ENCODE results near the gene BMPER. TPM values are rescaled to one million over a fixed set of nuclear protein-coding genes. Genes with fewer than 3 reads are reported as not detected.

Gene BMPER
- polyA plus RNA-seq, 1 experiment: 8.8 TPM

GRCh38 chr7:34070511-34071323, 165.4 kb downstream of the BMPER start:
- ChIA-PET POLR2A (interaction anchor here (0.5 to 0.6 kb wide), 4 partner anchors 9 to 88 kb away, joined by 3 to 6 read pairs (median 4); no protein-coding TSS in a partner anchor), CTCF (interaction anchor here (0.9 to 1.5 kb wide), 5 partner anchors 12 to 736 kb away, joined by 3 to 4 read pairs (median 3); no protein-coding TSS in a partner anchor)
- no peaks in the 10 kb centered on the region for H3K27me3 ChIP-seq (ENCODE audit: control insufficient read depth, insufficient read depth, low read length)
- no peak overlapping the region for H3K4me3 ChIP-seq (ENCODE audit: low read depth, low read length)
- no peak for DNase-seq (ENCODE audit: low read depth)
- H3K36me3 ChIP-seq (ENCODE audit: control insufficient read depth, insufficient read depth, low read length): no peaks in the 10 kb centered on the region; the same call in 1 of the 2 replicates
- TF ChIP-seq, protein P1, sequence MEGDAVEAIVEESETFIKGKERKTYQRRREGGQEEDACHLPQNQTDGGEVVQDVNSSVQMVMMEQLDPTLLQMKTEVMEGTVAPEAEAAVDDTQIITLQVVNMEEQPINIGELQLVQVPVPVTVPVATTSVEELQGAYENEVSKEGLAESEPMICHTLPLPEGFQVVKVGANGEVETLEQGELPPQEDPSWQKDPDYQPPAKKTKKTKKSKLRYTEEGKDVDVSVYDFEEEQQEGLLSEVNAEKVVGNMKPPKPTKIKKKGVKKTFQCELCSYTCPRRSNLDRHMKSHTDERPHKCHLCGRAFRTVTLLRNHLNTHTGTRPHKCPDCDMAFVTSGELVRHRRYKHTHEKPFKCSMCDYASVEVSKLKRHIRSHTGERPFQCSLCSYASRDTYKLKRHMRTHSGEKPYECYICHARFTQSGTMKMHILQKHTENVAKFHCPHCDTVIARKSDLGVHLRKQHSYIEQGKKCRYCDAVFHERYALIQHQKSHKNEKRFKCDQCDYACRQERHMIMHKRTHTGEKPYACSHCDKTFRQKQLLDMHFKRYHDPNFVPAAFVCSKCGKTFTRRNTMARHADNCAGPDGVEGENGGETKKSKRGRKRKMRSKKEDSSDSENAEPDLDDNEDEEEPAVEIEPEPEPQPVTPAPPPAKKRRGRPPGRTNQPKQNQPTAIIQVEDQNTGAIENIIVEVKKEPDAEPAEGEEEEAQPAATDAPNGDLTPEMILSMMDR (IDR thresholded peaks at IDR 0.05; ENCODE audit: insufficient read depth, low read depth, low read length): no peak

- CTCF ChIA-PET: interaction anchor here (1.0 to 1.4 kb wide), 3 partner anchors 14 to 167 kb away, joined by 3 to 5 read pairs (median 4); no protein-coding TSS in a partner anchor
- TF ChIP-seq, protein P1 (IDR thresholded peaks at IDR 0.05; ENCODE audit: insufficient read depth, low read depth, low read length): no peak
- POLR2A ChIA-PET: no interaction called here
- Histone ChIP-seq H3K27me3 (ENCODE audit: control insufficient read depth, insufficient read depth, low read length) (no peaks in the 10 kb centered on the region), H3K36me3 (ENCODE audit: control insufficient read depth, insufficient read depth, low read length) (no peaks in the 10 kb centered on the region; the same call in 1 of the 2 replicates), H3K4me3 (ENCODE audit: low read depth, low read length) (no peak overlapping the region)
- no peak for DNase-seq (ENCODE audit: low read depth)
Measured at GRCh38 chr7:34073676-34074075, 168.3 kb downstream of the BMPER start.

GRCh38 chr7:34074421-34074820, 169.1 kb downstream of the BMPER start:
- no peaks in the 10 kb centered on the region for H3K27me3 ChIP-seq (ENCODE audit: control insufficient read depth, insufficient read depth, low read length)
- CTCF ChIA-PET: interaction anchor here (1.3 to 1.4 kb wide), 2 partner anchors 13 to 167 kb away, joined by 3 to 5 read pairs; no protein-coding TSS in a partner anchor

GRCh38 chr7:34075523-34076370, 170.4 kb downstream of the BMPER start:
- ChIA-PET CTCF (no interaction called here), POLR2A (no interaction called here)
- Histone ChIP-seq H3K27me3 (ENCODE audit: control insufficient read depth, insufficient read depth, low read length) (no peaks in the 10 kb centered on the region), H3K36me3 (ENCODE audit: control insufficient read depth, insufficient read depth, low read length) (no peaks in the 10 kb centered on the region; the same call in 1 of the 2 replicates), H3K4me3 (ENCODE audit: low read depth, low read length) (no peak overlapping the region)
- TF ChIP-seq, protein P1 (IDR thresholded peaks at IDR 0.05; ENCODE audit: insufficient read depth, low read depth, low read length): no peak
- no peak for DNase-seq (ENCODE audit: low read depth)

More at GRCh38 chr7:34074421-34074820, 169.1 kb downstream of the BMPER start:
- POLR2A ChIA-PET: no interaction called here
- no peaks in the 10 kb centered on the region; the same call in 1 of the 2 replicates for H3K36me3 ChIP-seq (ENCODE audit: control insufficient read depth, insufficient read depth, low read length)
- TF ChIP-seq, protein P1 (IDR thresholded peaks at IDR 0.05; ENCODE audit: insufficient read depth, low read depth, low read length): no peak
- no peak overlapping the region for H3K4me3 ChIP-seq (ENCODE audit: low read depth, low read length)
- no peak for DNase-seq (ENCODE audit: low read depth)
